ENCODE data around the gene CYBC1.

CYBC1 gene

DNA sequence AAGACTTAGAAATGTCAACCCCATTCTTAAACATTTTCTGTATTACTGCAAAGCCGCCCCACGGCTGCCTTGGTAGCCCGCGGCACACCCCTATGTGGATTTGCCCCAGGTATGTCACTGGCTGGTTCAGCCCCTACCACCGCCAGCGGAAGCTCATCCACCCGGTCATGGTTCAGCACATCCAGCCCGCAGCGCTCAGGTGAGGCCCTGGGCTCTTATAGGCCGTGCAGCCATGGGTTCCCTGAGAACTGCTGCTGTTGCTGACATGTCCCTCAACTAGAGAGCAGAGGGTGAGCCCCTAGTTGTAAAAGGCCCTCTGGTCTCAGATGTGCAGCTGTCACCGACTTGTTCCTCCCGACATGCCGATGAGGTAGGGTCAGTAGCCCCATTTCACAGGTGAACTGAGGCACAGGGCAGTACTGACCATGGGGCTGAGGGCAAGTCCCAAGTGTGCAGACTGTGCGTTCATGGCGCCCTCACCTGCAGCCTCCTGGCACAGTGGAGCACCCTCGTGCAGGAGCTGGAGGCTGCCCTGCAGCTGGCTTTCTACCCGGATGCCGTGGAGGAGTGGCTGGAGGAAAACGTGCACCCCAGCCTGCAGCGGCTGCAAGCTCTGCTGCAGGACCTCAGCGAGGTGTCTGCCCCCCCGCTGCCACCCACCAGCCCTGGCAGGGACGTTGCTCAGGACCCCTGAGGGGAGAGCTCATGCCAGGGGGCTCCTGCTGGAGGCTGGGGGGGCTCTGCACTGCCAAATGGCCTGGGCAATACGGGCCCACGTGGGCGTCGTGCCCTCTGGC is 8.7 kb downstream of the CYBC1 start:
- H3K18ac ChIP-seq (ENCODE audit: low read length) = no peak overlapping the region
- no peak overlapping the region for H2AK5ac ChIP-seq (ENCODE audit: low read length)
- no peak overlapping the region for H3K27ac ChIP-seq (ENCODE audit: low read depth, low read length)
- no peak overlapping the region for H4K8ac ChIP-seq (ENCODE audit: low read depth, low read length)
- H3K4me1 ChIP-seq (ENCODE audit: control insufficient read depth, low read depth, low read length) = no peaks in the 10 kb centered on the region
- DNase-seq = no peak
- no peak overlapping the region for H3K56ac ChIP-seq (ENCODE audit: low read length)
- H3K4ac ChIP-seq (ENCODE audit: low read depth, low read length) = no peak overlapping the region
- no CpG with 5 or more reads among the region's 27 CpGs for whole genome bisulfite sequencing (ENCODE audit: extremely low coverage, insufficient coverage, low lambda C conversion rate)
- no peak overlapping the region for H3K4me3 ChIP-seq (ENCODE audit: low read length)
- no peaks in the 10 kb centered on the region for H3K36me3 ChIP-seq (ENCODE audit: control insufficient read depth, insufficient read depth, low read length)
- no peaks in the 10 kb centered on the region for H3K27me3 ChIP-seq (ENCODE audit: insufficient read depth, low read length, poor library complexity)
- no peak overlapping the region for H3K23ac ChIP-seq (ENCODE audit: low read length)
- H2BK15ac ChIP-seq (replicated peaks; ENCODE audit: low read depth) = no peak overlapping the region
- no peak overlapping the region for H3K9ac ChIP-seq (ENCODE audit: low read length)
- H3K79me1 ChIP-seq (ENCODE audit: low read length) = no peaks in the 10 kb centered on the region
- no peaks in the 10 kb centered on the region for H3K79me2 ChIP-seq (ENCODE audit: control insufficient read depth, insufficient read depth, low read length)
- no peak overlapping the region for H3K4me2 ChIP-seq (ENCODE audit: low read length)
- no peak overlapping the region for H2BK5ac ChIP-seq (ENCODE audit: low read length)
- no peak overlapping the region for H4K5ac ChIP-seq (ENCODE audit: low read length)
- H2BK120ac ChIP-seq (ENCODE audit: low read depth, low read length) = no peak overlapping the region

DNA sequence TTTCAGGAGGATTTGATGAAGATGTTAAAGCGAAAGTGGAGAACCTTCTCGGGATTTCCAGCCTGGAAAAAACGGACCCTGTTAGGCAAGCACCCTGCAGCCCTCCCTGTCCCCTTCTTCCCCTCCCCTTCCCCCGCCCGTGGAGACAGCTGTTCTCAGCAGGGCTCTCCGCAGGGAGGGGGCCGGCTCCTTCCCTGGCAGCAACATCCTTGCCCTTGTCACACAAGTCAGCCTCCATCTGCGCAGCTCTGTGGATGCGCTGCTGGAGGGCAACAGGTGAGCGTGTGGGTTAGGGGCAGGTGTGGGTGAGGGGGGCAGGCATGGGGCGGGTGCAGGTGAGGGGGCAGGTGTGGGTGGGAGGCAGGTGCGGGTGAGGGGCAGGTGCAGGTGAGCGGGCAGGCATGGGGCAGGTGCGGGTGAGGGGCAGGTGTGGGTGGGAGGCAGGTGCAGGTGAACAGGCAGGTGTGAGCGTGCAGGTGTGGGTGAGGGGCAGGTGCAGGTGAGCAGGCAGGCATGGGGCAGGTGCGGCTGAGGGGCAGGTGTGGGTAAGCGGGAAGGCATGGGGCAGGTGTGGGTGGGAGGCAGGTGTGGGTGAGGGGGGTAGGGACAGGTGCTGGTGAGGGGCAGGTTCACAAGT is 9.4 kb downstream of the CYBC1 start:
- Histone ChIP-seq H3K4me3 (ENCODE audit: low read length) (no peak overlapping the region), H3K18ac (ENCODE audit: low read length) (no peak overlapping the region), H3K79me1 (ENCODE audit: low read length) (no peaks in the 10 kb centered on the region), H3K23ac (ENCODE audit: low read length) (no peak overlapping the region), H3K36me3 (ENCODE audit: control insufficient read depth, insufficient read depth, low read length) (no peaks in the 10 kb centered on the region), H4K8ac (ENCODE audit: low read depth, low read length) (no peak overlapping the region), H3K79me2 (ENCODE audit: control insufficient read depth, insufficient read depth, low read length) (no peaks in the 10 kb centered on the region), H2AK5ac (ENCODE audit: low read length) (no peak overlapping the region), H3K56ac (ENCODE audit: low read length) (no peak overlapping the region), H3K4me2 (ENCODE audit: low read length) (no peak overlapping the region), H2BK15ac (replicated peaks; ENCODE audit: low read depth) (no peak overlapping the region), H4K5ac (ENCODE audit: low read length) (no peak overlapping the region), H2BK120ac (ENCODE audit: low read depth, low read length) (no peak overlapping the region), H3K4ac (ENCODE audit: low read depth, low read length) (no peak overlapping the region), H3K9ac (ENCODE audit: low read length) (no peak overlapping the region), H3K4me1 (ENCODE audit: control insufficient read depth, low read depth, low read length) (no peaks in the 10 kb centered on the region), H3K27ac (ENCODE audit: low read depth, low read length) (no peak overlapping the region), H2BK5ac (ENCODE audit: low read length) (no peak overlapping the region), H3K27me3 (ENCODE audit: insufficient read depth, low read length, poor library complexity) (no peaks in the 10 kb centered on the region)
- WGBS (ENCODE audit: extremely low coverage, insufficient coverage, low lambda C conversion rate) = no CpG with 5 or more reads among the region's 17 CpGs
- no peak for DNase-seq

DNA sequence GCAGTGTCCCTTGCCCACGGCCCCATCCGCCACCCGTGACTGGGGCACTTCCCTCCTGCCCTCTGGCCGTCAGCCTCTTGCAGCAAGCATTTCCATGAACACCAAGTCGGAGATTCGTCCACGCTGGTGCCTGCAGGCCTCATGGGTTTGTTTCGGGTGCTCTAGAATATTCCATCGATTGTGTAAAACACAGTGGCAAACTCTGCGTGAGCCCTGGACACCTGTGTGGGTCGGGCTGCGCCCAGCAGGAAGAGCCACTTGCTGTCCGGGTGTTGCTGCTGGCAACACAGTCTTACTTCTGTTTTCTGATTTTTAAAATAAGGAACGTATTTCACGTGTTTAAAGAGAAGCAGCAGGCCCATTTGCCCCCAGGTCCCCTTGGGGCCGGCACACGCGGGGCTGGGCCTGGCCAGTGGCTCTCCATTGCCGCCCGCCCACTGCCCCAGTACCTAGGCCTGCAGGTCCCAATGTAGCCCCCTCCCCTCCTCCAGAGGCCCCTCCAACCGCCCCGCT is 10.0 kb downstream of the CYBC1 start:
- no peaks in the 10 kb centered on the region for H3K36me3 ChIP-seq (ENCODE audit: control insufficient read depth, insufficient read depth, low read length)
- H3K79me1 ChIP-seq (ENCODE audit: low read length) = no peaks in the 10 kb centered on the region
- H3K4ac ChIP-seq (ENCODE audit: low read depth, low read length) = no peak overlapping the region
- H3K18ac ChIP-seq (ENCODE audit: low read length) = no peak overlapping the region
- H3K4me1 ChIP-seq (ENCODE audit: control insufficient read depth, low read depth, low read length) = no peaks in the 10 kb centered on the region
- no peak overlapping the region for H3K4me3 ChIP-seq (ENCODE audit: low read length)
- no peaks in the 10 kb centered on the region for H3K27me3 ChIP-seq (ENCODE audit: insufficient read depth, low read length, poor library complexity)
- H2BK120ac ChIP-seq (ENCODE audit: low read depth, low read length) = no peak overlapping the region
- H2AK5ac ChIP-seq (ENCODE audit: low read length) = no peak overlapping the region
- H3K27ac ChIP-seq (ENCODE audit: low read depth, low read length) = no peak overlapping the region
- no peak overlapping the region for H3K4me2 ChIP-seq (ENCODE audit: low read length)
- no peak for DNase-seq
- no peak overlapping the region for H3K23ac ChIP-seq (ENCODE audit: low read length)
- H4K5ac ChIP-seq (ENCODE audit: low read length) = no peak overlapping the region
- no peak overlapping the region for H2BK5ac ChIP-seq (ENCODE audit: low read length)
- no peak overlapping the region for H4K8ac ChIP-seq (ENCODE audit: low read depth, low read length)
- H3K9ac ChIP-seq (ENCODE audit: low read length) = no peak overlapping the region
- WGBS (ENCODE audit: extremely low coverage, insufficient coverage, low lambda C conversion rate) = no CpG with 5 or more reads among the region's 22 CpGs
- H3K79me2 ChIP-seq (ENCODE audit: control insufficient read depth, insufficient read depth, low read length) = no peaks in the 10 kb centered on the region
- H2BK15ac ChIP-seq (replicated peaks; ENCODE audit: low read depth) = no peak overlapping the region
- no peak overlapping the region for H3K56ac ChIP-seq (ENCODE audit: low read length)

DNA sequence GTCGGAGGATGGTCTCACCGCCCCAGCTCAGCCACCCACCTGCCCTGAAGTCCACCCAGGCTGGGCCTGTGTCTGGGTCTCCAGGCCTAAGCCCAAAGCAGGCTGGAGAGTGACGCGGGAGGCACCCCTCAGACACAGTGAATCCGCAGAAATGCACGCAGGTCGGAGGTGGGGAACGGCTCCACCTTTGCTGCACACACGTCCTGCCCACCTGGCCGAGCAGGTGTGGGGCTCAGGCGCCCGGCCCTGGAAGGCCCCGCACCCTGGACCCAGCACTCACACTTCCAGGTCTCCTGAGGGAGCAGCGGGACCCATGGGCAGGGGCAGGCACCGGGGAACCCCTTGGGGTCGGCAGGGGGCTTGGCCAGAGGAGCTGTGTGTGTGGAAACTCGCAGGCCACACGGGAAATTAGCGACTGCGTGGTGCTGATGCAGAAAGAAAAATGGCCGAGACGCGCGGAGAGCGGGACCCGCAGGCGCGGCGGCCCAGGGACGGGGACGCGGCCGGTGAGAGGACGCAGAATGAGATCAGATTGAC is 10.7 kb downstream of the CYBC1 start:
- no peak overlapping the region for H3K4me2 ChIP-seq (ENCODE audit: low read length)
- DNase-seq = no peak
- H4K8ac ChIP-seq (ENCODE audit: low read depth, low read length) = no peak overlapping the region
- H3K56ac ChIP-seq (ENCODE audit: low read length) = no peak overlapping the region
- H3K9ac ChIP-seq (ENCODE audit: low read length) = no peak overlapping the region
- H3K4me1 ChIP-seq (ENCODE audit: control insufficient read depth, low read depth, low read length) = no peaks in the 10 kb centered on the region
- H3K79me1 ChIP-seq (ENCODE audit: low read length) = no peaks in the 10 kb centered on the region
- H2BK5ac ChIP-seq (ENCODE audit: low read length) = no peak overlapping the region
- H3K4me3 ChIP-seq (ENCODE audit: low read length) = no peak overlapping the region
- no peaks in the 10 kb centered on the region for H3K36me3 ChIP-seq (ENCODE audit: control insufficient read depth, insufficient read depth, low read length)
- no CpG with 5 or more reads among the region's 34 CpGs for WGBS (ENCODE audit: extremely low coverage, insufficient coverage, low lambda C conversion rate)
- H3K23ac ChIP-seq (ENCODE audit: low read length) = no peak overlapping the region
- no peak overlapping the region for H2BK15ac ChIP-seq (replicated peaks; ENCODE audit: low read depth)
- no peak overlapping the region for H4K5ac ChIP-seq (ENCODE audit: low read length)
- no peak overlapping the region for H2BK120ac ChIP-seq (ENCODE audit: low read depth, low read length)
- no peak overlapping the region for H3K4ac ChIP-seq (ENCODE audit: low read depth, low read length)
- H3K27ac ChIP-seq (ENCODE audit: low read depth, low read length) = no peak overlapping the region
- no peak overlapping the region for H2AK5ac ChIP-seq (ENCODE audit: low read length)
- H3K18ac ChIP-seq (ENCODE audit: low read length) = no peak overlapping the region
- H3K79me2 ChIP-seq (ENCODE audit: control insufficient read depth, insufficient read depth, low read length) = no peaks in the 10 kb centered on the region
- no peaks in the 10 kb centered on the region for H3K27me3 ChIP-seq (ENCODE audit: insufficient read depth, low read length, poor library complexity)

DNA sequence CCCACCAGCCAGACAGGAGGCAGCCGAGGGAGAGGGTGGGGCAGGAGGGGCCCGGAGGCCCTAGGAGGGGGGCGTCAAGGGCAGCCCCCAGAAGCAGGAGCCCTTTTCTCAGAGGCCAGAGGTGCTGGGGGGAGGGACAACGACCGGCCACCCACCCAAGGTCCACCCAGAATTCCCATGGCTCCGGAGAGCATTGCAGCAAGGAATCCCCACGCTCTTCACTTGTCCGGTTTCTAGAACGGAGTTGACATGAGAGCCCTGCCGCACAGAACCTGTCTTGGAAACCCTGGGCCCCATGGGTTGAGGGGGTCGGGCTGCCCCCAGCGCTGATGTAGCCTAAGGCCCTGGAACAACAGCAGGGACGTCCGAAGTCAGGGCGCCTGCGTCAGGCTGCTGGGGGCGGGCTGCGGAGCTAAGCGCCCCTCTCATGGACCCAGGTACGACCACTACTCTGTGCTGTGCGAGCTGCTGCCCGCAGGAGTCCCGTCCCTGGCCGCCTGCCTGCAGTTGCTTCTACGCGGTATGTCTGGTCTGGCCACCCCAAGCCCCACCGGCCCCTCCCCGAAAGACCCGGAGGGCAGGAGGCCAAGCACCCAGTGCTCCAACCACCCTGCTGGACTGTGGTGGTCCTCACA is 11.2 kb downstream of the CYBC1 start:
- Histone ChIP-seq H4K5ac (ENCODE audit: low read length) (no peak overlapping the region), H3K4me2 (ENCODE audit: low read length) (no peak overlapping the region), H3K27me3 (ENCODE audit: insufficient read depth, low read length, poor library complexity) (no peaks in the 10 kb centered on the region), H3K4ac (ENCODE audit: low read depth, low read length) (no peak overlapping the region), H3K9ac (ENCODE audit: low read length) (no peak overlapping the region), H2AK5ac (ENCODE audit: low read length) (no peak overlapping the region), H2BK5ac (ENCODE audit: low read length) (no peak overlapping the region), H3K79me1 (ENCODE audit: low read length) (no peaks in the 10 kb centered on the region), H3K36me3 (ENCODE audit: control insufficient read depth, insufficient read depth, low read length) (no peaks in the 10 kb centered on the region), H3K4me3 (ENCODE audit: low read length) (no peak overlapping the region), H3K27ac (ENCODE audit: low read depth, low read length) (no peak overlapping the region), H3K56ac (ENCODE audit: low read length) (no peak overlapping the region), H3K79me2 (ENCODE audit: control insufficient read depth, insufficient read depth, low read length) (no peaks in the 10 kb centered on the region), H3K4me1 (ENCODE audit: control insufficient read depth, low read depth, low read length) (no peaks in the 10 kb centered on the region), H2BK15ac (replicated peaks; ENCODE audit: low read depth) (no peak overlapping the region), H3K23ac (ENCODE audit: low read length) (no peak overlapping the region), H2BK120ac (ENCODE audit: low read depth, low read length) (no peak overlapping the region), H4K8ac (ENCODE audit: low read depth, low read length) (no peak overlapping the region), H3K18ac (ENCODE audit: low read length) (no peak overlapping the region)
- no CpG with 5 or more reads among the region's 29 CpGs for WGBS (ENCODE audit: extremely low coverage, insufficient coverage, low lambda C conversion rate)
- no peak for DNase-seq
